ENCODE results near the gene SLC6A1. TPM values are rescaled to one million over a fixed set of nuclear protein-coding genes. Genes with fewer than 3 reads are reported as not detected.
A peak's percentile ranks its signal among the peaks of the same experiment; 100 is the strongest.

The SLC6A1 gene
- total and polyA plus RNA-seq, 2 donors = 5.3 to 50.0 TPM

DNA sequence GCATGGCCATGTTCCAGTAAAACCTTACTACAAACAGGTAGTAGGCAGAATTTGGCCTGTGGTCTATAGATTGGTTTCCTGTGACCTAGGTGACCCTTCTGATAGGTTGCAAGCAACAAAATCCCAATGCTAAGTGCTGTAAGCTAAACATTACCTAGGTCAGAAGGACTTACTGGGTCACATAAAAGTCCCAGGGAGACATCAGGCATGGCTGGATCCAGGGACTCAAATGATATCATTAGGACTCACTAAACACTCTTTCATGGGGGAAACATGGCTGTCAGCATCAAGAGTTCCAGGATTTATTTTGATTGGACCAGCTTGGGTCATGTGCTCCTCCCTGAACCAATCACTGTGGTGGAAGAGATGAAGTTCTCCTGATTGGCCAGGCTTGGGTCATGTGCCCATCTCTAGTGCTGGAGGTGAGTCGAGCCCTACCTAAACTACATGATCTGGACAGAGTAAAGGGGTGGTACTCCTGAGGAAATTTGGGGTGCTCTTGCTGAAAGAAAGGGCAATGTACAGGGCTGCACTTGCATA is 16.8 kb upstream of the SLC6A1 start:
- Histone ChIP-seq H3K27me3 (ENCODE audit: control insufficient read depth in 2 of 2, insufficient read depth in 1 of 2, low read length in 1 of 2) (peaks cover 0 to 4% of the 10 kb centered on the region in 2 donors), H3K9me3 (ENCODE audit: control insufficient read depth in 2 of 2, insufficient read depth in 1 of 2, low read length in 1 of 2) (no peaks in the 10 kb centered on the region), H3K27ac (ENCODE audit: low read depth in 1 of 2, low read length in 1 of 2) (no peak overlapping the region), H3K4me1 (ENCODE audit: control insufficient read depth in 2 of 2, insufficient read depth in 2 of 2, low read length in 2 of 2) (no peaks in the 10 kb centered on the region), H3K4me3 (ENCODE audit: low read length in 2 of 2) (no peak overlapping the region), H3K36me3 (ENCODE audit: control insufficient read depth in 2 of 2, insufficient read depth in 2 of 2, low read length in 1 of 2) (no peaks in the 10 kb centered on the region)
- WGBS = 88% methylated on average over 1 of the region's 1 CpG
- no peak for DNase-seq (ENCODE audit: low read depth in 6 of 9, low spot score in 9 of 9)

DNA sequence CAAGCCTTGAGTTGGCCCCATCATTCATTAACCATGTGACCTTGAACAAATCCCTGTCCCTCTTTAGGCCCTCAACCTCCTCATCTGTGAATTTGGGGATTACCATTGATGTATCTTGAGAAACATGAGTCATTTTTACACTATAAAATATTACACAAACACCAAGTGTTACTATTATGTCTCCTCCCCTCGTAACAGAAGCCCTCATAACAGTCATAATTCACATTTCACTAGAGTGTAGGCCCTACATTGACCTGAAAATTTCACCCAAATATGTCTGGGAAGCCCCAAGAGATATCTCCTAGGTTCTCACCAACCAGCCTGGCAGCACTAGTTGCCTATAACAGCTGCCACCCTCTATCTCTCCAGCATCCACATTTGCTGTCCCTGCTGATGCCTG is 15.8 kb upstream of the SLC6A1 start:
- no peaks in the 10 kb centered on the region for H3K9me3 ChIP-seq (ENCODE audit: control insufficient read depth in 2 of 2, insufficient read depth in 1 of 2, low read length in 1 of 2)
- WGBS = 81% methylated on average over 1 of the region's 1 CpG
- H3K27ac ChIP-seq (ENCODE audit: low read depth in 1 of 2, low read length in 1 of 2) = no peak overlapping the region
- H3K4me3 ChIP-seq (ENCODE audit: low read length in 2 of 2) = no peak overlapping the region
- no peaks in the 10 kb centered on the region for H3K4me1 ChIP-seq (ENCODE audit: control insufficient read depth in 2 of 2, insufficient read depth in 2 of 2, low read length in 2 of 2)
- peaks cover 0 to 4% of the 10 kb centered on the region in 2 donors for H3K27me3 ChIP-seq (ENCODE audit: control insufficient read depth in 2 of 2, insufficient read depth in 1 of 2, low read length in 1 of 2)
- H3K36me3 ChIP-seq (ENCODE audit: control insufficient read depth in 2 of 2, insufficient read depth in 2 of 2, low read length in 1 of 2) = no peaks in the 10 kb centered on the region
- DNase-seq (ENCODE audit: low read depth in 6 of 9, low spot score in 9 of 9) = no peak

DNA sequence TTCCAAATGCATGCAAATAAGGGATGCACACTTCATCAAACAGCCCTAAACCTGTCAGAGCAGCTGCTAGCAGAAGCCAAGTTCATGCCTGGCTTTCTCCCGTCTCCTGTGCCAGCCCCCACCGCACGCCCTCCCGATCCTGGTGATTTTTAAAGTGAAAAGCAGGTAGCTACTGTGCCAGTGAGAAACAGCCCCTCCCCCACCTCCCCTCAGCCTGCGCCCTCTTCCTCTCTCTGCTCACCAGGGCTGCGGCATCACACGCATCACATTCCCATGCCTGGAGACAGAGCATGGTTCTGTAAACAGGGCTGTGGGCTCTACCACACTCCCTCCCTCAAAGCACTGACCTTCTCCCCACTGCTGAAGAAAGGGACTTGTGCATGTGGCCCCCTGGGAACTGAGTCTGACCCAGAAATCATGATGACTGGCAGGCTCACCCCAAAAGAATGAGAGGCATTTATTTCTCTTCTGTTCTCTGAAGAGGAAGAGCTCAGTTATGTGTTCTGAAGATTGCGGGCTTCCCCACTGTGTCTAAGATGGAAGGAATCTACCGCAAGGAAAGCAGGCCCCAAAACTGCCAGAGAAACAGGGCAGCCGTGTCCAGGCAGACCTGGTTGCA is 14.5 kb upstream of the SLC6A1 start:
- Histone ChIP-seq H3K27me3 (ENCODE audit: control insufficient read depth in 2 of 2, insufficient read depth in 1 of 2, low read length in 1 of 2) (peaks cover 0 to 5% of the 10 kb centered on the region in 2 donors), H3K4me1 (ENCODE audit: control insufficient read depth in 2 of 2, insufficient read depth in 2 of 2, low read length in 2 of 2) (no peaks in the 10 kb centered on the region), H3K27ac (ENCODE audit: low read depth in 1 of 2, low read length in 1 of 2) (no peak overlapping the region), H3K36me3 (ENCODE audit: control insufficient read depth in 2 of 2, insufficient read depth in 2 of 2, low read length in 1 of 2) (no peaks in the 10 kb centered on the region), H3K9me3 (ENCODE audit: control insufficient read depth in 2 of 2, insufficient read depth in 1 of 2, low read length in 1 of 2) (no peaks in the 10 kb centered on the region), H3K4me3 (ENCODE audit: low read length in 2 of 2) (no peak overlapping the region)
- DNase-seq (ENCODE audit: low read depth in 6 of 9, low spot score in 9 of 9) = no peak
- WGBS = 42% methylated on average over 10 of the region's 10 CpGs

DNA sequence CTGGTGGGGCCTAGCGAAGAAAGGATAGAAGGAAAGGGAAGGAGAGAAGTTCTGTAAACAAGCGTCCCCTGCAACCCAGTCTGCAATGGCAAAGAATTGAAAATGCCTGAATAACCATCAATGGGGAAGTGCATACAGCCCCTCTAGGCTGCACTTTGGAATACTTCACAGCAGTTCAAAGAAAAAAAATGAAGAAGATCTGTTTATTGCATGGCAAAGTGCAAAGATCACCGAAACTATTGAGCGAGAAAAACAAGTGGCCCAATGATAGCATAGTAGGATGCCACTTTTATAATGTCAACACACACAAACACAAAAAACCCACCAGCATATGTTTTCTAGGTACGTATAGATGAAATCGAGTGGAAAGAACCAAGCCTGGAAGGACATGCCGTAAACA is 13.6 kb upstream of the SLC6A1 start:
- no peaks in the 10 kb centered on the region for H3K9me3 ChIP-seq (ENCODE audit: control insufficient read depth in 2 of 2, insufficient read depth in 1 of 2, low read length in 1 of 2)
- 94% methylated on average over 7 of the region's 7 CpGs for WGBS
- H3K36me3 ChIP-seq (ENCODE audit: control insufficient read depth in 2 of 2, insufficient read depth in 2 of 2, low read length in 1 of 2) = no peaks in the 10 kb centered on the region
- no peak overlapping the region for H3K27ac ChIP-seq (ENCODE audit: low read depth in 1 of 2, low read length in 1 of 2)
- DNase-seq (ENCODE audit: low read depth in 6 of 9, low spot score in 9 of 9) = no peak
- H3K4me1 ChIP-seq (ENCODE audit: control insufficient read depth in 2 of 2, insufficient read depth in 2 of 2, low read length in 2 of 2) = no peaks in the 10 kb centered on the region
- H3K4me3 ChIP-seq (ENCODE audit: low read length in 2 of 2) = no peak overlapping the region
- H3K27me3 ChIP-seq (ENCODE audit: control insufficient read depth in 2 of 2, insufficient read depth in 1 of 2, low read length in 1 of 2) = peaks cover 0 to 5% of the 10 kb centered on the region in 2 donors

DNA sequence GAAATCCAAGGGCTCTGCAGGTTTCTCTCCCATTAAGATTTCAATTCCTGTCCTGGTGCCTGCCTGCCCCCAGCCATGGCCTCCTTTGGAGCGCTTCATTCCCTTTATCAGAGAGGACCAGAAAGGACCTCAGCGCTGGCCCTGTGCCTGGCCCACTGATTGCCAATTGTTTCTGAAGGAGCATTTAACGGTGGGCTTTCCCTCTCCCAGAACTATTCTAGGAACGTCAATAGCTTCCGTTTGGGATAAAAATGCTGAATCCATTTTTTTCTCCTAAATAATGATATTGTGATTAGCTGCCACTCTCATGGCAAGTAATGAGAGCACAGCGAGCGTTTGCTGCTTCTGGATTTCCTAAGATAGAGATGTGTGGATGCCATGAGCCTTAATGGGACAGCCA is 12.2 kb upstream of the SLC6A1 start:
- no peak overlapping the region for H3K4me3 ChIP-seq (ENCODE audit: low read length in 2 of 2)
- no peak overlapping the region for H3K27ac ChIP-seq (ENCODE audit: low read depth in 1 of 2, low read length in 1 of 2)
- no peaks in the 10 kb centered on the region for H3K4me1 ChIP-seq (ENCODE audit: control insufficient read depth in 2 of 2, insufficient read depth in 2 of 2, low read length in 2 of 2)
- no peak for DNase-seq (ENCODE audit: low read depth in 6 of 9, low spot score in 9 of 9)
- 81% methylated on average over 7 of the region's 7 CpGs for WGBS
- H3K36me3 ChIP-seq (ENCODE audit: control insufficient read depth in 2 of 2, insufficient read depth in 2 of 2, low read length in 1 of 2) = no peaks in the 10 kb centered on the region
- peaks cover 0 to 5% of the 10 kb centered on the region in 2 donors for H3K27me3 ChIP-seq (ENCODE audit: control insufficient read depth in 2 of 2, insufficient read depth in 1 of 2, low read length in 1 of 2)
- no peaks in the 10 kb centered on the region for H3K9me3 ChIP-seq (ENCODE audit: control insufficient read depth in 2 of 2, insufficient read depth in 1 of 2, low read length in 1 of 2)

DNA sequence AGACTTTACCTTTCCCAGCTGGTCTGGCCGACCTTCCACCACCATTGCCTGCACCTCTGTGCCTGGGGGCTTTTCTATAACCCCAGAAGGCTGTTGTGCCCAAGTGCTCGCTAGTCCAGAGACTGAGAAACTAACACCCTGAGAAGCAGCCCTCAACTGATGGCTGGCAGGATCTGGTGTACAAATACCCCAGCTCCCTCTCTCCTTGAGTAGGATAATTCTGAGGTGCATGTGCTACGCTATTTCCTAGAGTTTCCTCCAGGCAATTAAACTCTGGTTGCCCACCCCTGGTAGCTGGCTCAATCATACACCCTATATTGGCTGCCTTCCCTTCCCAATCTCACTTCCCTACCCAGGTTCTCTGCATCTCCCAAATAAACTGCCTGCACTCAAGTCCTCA is 11.5 kb upstream of the SLC6A1 start:
- Histone ChIP-seq H3K27me3 (ENCODE audit: control insufficient read depth in 2 of 2, insufficient read depth in 1 of 2, low read length in 1 of 2) (peaks cover 0 to 5% of the 10 kb centered on the region in 2 donors), H3K27ac (ENCODE audit: low read depth in 1 of 2, low read length in 1 of 2) (no peak overlapping the region), H3K4me3 (ENCODE audit: low read length in 2 of 2) (no peak overlapping the region), H3K9me3 (ENCODE audit: control insufficient read depth in 2 of 2, insufficient read depth in 1 of 2, low read length in 1 of 2) (no peaks in the 10 kb centered on the region), H3K36me3 (ENCODE audit: control insufficient read depth in 2 of 2, insufficient read depth in 2 of 2, low read length in 1 of 2) (no peaks in the 10 kb centered on the region), H3K4me1 (ENCODE audit: control insufficient read depth in 2 of 2, insufficient read depth in 2 of 2, low read length in 2 of 2) (no peaks in the 10 kb centered on the region)
- WGBS = 76% methylated on average over 3 of the region's 3 CpGs
- DNase-seq (ENCODE audit: low read depth in 6 of 9, low spot score in 9 of 9) = no peak

DNA sequence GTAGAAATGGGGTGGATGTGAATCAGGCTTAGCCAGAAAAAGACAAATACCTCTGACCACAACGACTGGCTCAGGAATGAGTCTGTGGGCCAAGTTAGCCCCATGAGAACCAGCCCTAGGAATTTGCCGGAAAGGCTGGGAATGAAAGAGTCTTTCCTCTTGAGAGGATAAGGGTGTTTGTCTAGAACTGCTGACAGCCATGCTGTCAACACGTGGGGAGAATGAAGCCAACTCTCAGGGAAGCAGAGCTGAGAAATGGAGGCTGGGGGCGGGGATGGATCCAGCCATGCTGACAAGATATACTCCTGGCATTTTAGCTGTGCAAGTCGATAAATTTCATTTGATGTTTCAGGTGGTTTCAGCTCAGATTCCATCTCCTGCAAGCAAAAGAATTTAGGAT is 10.6 kb upstream of the SLC6A1 start:
- Histone ChIP-seq H3K4me3 (ENCODE audit: low read length in 2 of 2) (no peak overlapping the region), H3K27me3 (ENCODE audit: control insufficient read depth in 2 of 2, insufficient read depth in 1 of 2, low read length in 1 of 2) (peaks cover 0 to 5% of the 10 kb centered on the region in 2 donors), H3K36me3 (ENCODE audit: control insufficient read depth in 2 of 2, insufficient read depth in 2 of 2, low read length in 1 of 2) (no peaks in the 10 kb centered on the region), H3K4me1 (ENCODE audit: control insufficient read depth in 2 of 2, insufficient read depth in 2 of 2, low read length in 2 of 2) (no peaks in the 10 kb centered on the region), H3K27ac (ENCODE audit: low read depth in 1 of 2, low read length in 1 of 2) (no peak overlapping the region), H3K9me3 (ENCODE audit: control insufficient read depth in 2 of 2, insufficient read depth in 1 of 2, low read length in 1 of 2) (no peaks in the 10 kb centered on the region)
- 77% methylated on average over 5 of the region's 5 CpGs for WGBS
- DNase-seq (ENCODE audit: low read depth in 6 of 9, low spot score in 9 of 9) = no peak

DNA sequence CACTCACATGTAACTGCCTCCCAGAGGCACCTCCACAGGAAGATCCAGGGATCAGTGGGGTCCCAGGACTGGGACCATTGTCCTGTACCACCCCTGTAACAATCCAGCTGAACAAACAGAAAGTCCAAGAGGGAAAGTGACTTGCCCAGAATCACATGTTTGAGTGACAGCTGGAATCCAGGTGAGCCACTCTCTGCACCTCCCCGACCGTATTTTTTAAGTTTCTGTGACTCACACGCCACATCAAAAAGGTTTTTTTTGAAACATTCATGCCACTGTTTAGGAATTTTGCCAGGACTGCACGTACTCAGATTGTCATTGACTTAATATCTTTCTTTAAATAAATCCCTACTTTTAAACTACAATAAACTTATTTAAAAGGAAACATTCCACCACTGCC is 9.8 kb upstream of the SLC6A1 start:
- H3K27ac ChIP-seq (ENCODE audit: low read depth in 1 of 2, low read length in 1 of 2) = no peak overlapping the region
- H3K4me3 ChIP-seq (ENCODE audit: low read length in 2 of 2) = no peak overlapping the region

DNA sequence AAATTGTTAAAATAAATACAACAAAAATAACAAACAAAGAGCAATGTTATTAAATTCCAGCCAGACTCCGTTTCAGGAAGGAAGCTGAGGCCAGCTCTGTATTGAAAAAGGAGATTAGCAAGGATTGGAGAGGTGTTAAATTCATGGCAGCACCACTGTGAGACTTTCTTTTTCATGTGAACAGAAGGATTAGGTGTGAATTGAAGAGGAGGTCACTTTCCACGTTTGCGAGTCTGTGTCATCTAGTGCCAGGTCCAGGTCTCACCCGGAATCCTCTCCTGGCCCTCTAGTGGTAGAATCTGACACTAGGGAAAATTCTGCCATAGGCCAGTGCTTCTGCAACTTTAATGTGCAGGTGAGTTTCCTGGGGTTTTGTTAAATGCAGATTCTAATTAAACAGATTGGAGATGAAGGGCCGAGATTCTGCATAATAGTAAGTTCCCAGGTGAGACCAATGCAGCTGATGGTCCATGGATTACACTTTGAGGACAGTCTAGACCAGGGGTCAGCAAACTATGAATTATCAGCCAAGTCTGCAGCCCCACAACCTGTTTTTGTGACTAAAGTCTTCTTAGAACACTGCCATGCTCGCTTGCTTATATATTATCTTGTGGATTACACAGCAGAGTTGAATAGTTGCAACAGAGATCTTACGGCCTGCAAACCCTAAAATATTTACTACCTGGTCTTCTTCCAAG is 9.2 kb upstream of the SLC6A1 start:
- Histone ChIP-seq H3K27ac (ENCODE audit: low read depth in 1 of 2, low read length in 1 of 2) (no peak overlapping the region), H3K4me1 (ENCODE audit: control insufficient read depth in 2 of 2, insufficient read depth in 2 of 2, low read length in 2 of 2) (no peaks in the 10 kb centered on the region), H3K27me3 (ENCODE audit: control insufficient read depth in 2 of 2, insufficient read depth in 1 of 2, low read length in 1 of 2) (peaks cover 0 to 3% of the 10 kb centered on the region in 2 donors), H3K4me3 (ENCODE audit: low read length in 2 of 2) (no peak overlapping the region), H3K36me3 (ENCODE audit: control insufficient read depth in 2 of 2, insufficient read depth in 2 of 2, low read length in 1 of 2) (no peaks in the 10 kb centered on the region), H3K9me3 (ENCODE audit: control insufficient read depth in 2 of 2, insufficient read depth in 1 of 2, low read length in 1 of 2) (no peaks in the 10 kb centered on the region)
- DNase-seq (ENCODE audit: low read depth in 6 of 9, low spot score in 9 of 9) = peak in 4 of 9 donors; percentile 1 to 26 (median 10)
- 29% methylated on average over 7 of the region's 7 CpGs for WGBS

More for the DNA sequence above, 9.8 kb upstream of the SLC6A1 start:
- no peak for DNase-seq (ENCODE audit: low read depth in 6 of 9, low spot score in 9 of 9)
- Histone ChIP-seq H3K27me3 (ENCODE audit: control insufficient read depth in 2 of 2, insufficient read depth in 1 of 2, low read length in 1 of 2) (peaks cover 0 to 5% of the 10 kb centered on the region in 2 donors), H3K36me3 (ENCODE audit: control insufficient read depth in 2 of 2, insufficient read depth in 2 of 2, low read length in 1 of 2) (no peaks in the 10 kb centered on the region), H3K9me3 (ENCODE audit: control insufficient read depth in 2 of 2, insufficient read depth in 1 of 2, low read length in 1 of 2) (no peaks in the 10 kb centered on the region), H3K4me1 (ENCODE audit: control insufficient read depth in 2 of 2, insufficient read depth in 2 of 2, low read length in 2 of 2) (no peaks in the 10 kb centered on the region)
- 22% methylated on average over 4 of the region's 4 CpGs for WGBS
